H1 (cell line): Measurements from ENCODE around the gene ADCY6. TPM values are rescaled to one million over a fixed set of nuclear protein-coding genes. Genes with fewer than 3 reads are reported as not detected.

Experiments
- CTCF ChIA-PET: fragments of 300-600 bp; sonication (Branson Sonifier 250); formaldehyde crosslinking; loops from one replicate; lab custom pipeline; 2021; ENCODE audit not compliant: partially characterized antibody; lab: Charles Lee
- POLR2A ChIA-PET: fragments of 300-600 bp; sonication (Branson Sonifier 250); formaldehyde crosslinking; loops from one replicate; lab custom pipeline; 2021; ENCODE audit warnings: inconsistent platforms; ENCODE audit not compliant: partially characterized antibody; lab: Charles Lee
- DNase-seq, 2 experiments: peaks; one replicate each; pipeline versions ENCODE4 v3.0.0 to v3.0.0-alpha.2; 2010 to 2022; ENCODE audit warnings: low spot score in 2 of 2, low read depth in 1 of 2, mixed read lengths in 1 of 2
- FAIRE-seq: peaks from 2 replicates; lab custom pipeline; 2011; peaks lifted over from hg19 to GRCh38; lab: Jason Lieb, UNC
- H2AFZ ChIP-seq: 2 replicates; pipeline ENCODE4 v1.8.1; 2012; ENCODE audit warnings: low read length, inconsistent platforms
- H2AK5ac ChIP-seq: 2 replicates; pipeline ENCODE4 v1.6.1; 2013; ENCODE audit warnings: low read depth, low read length
- H2BK120ac ChIP-seq: replicated peaks from 2 replicates; pipeline ENCODE3; 2013; ENCODE audit warnings: low read depth, low read length, inconsistent platforms
- H2BK12ac ChIP-seq: 2 replicates; pipeline ENCODE4 v1.6.1; 2013; ENCODE audit warnings: low read depth, low read length
- H2BK15ac ChIP-seq: 2 replicates; pipeline ENCODE4 v1.6.1; 2013; ENCODE audit warnings: low read length
- H2BK20ac ChIP-seq: 2 replicates; pipeline ENCODE4 v1.6.1; 2013; ENCODE audit warnings: low read length
- H2BK5ac ChIP-seq: 2 replicates; pipeline ENCODE4 v1.6.1; 2013; ENCODE audit warnings: low read depth, low read length
- H3K14ac ChIP-seq: 2 replicates; pipeline ENCODE4 v1.6.1; 2013; ENCODE audit warnings: inconsistent platforms; ENCODE audit not compliant: insufficient read length
- H3K18ac ChIP-seq: 2 replicates; pipeline ENCODE4 v1.6.1; 2013; ENCODE audit warnings: low read length; ENCODE audit errors: extremely low read depth
- H3K23ac ChIP-seq: 2 replicates; pipeline ENCODE4 v1.6.1; 2013; ENCODE audit warnings: inconsistent platforms; ENCODE audit not compliant: insufficient read length
- H3K23me2 ChIP-seq: 2 replicates; pipeline ENCODE4 v1.6.1; 2013; ENCODE audit warnings: low read depth, low read length
- H3K27ac ChIP-seq: 2 replicates; pipeline ENCODE4 v1.6.1; 2011; ENCODE audit warnings: low read depth, low read length, inconsistent platforms
- H3K27me3 ChIP-seq, 4 experiments: replicated peaks in 1 of 4; 1 replicate in 1 of 4; 2 replicates in 3 of 4; pipeline versions ENCODE4 v1.6.1 to v1.8.1; 2011 to 2013; ENCODE audit warnings: low read length in 3 of 4, mild to moderate bottlenecking in 3 of 4, inconsistent platforms in 2 of 4, mixed read lengths in 2 of 4, moderate library complexity in 1 of 4; ENCODE audit not compliant: control insufficient read depth in 3 of 4, insufficient read depth in 3 of 4; ENCODE audit errors: extremely low read depth in 1 of 4
- H3K36me3 ChIP-seq, 4 experiments: 2 replicates each; pipeline versions ENCODE4 v1.6.1 to v1.8.1; 2011 to 2013; ENCODE audit warnings: mild to moderate bottlenecking in 4 of 4, low read length in 3 of 4, moderate library complexity in 2 of 4, control low read depth in 1 of 4, inconsistent platforms in 1 of 4; ENCODE audit not compliant: insufficient read depth in 4 of 4, control insufficient read depth in 2 of 4
- H3K4ac ChIP-seq: replicated peaks from 2 replicates; pipeline ENCODE3; 2013; ENCODE audit warnings: low read length, low read depth, mixed read lengths, inconsistent platforms; ENCODE audit not compliant: insufficient read length
- H3K4me1 ChIP-seq, 4 experiments: replicated peaks in 1 of 4; 1 replicate in 1 of 4; 2 replicates in 3 of 4; pipeline versions ENCODE4 v1.6.1 to v1.8.1; 2011 to 2013; ENCODE audit warnings: low read length in 3 of 4, inconsistent platforms in 2 of 4, mixed read lengths in 1 of 4; ENCODE audit not compliant: insufficient read depth in 4 of 4, control insufficient read depth in 3 of 4
- H3K4me2 ChIP-seq, 2 experiments: 2 replicates each; pipeline versions ENCODE4 v1.6.1 to v1.8.1; 2011 to 2013; ENCODE audit warnings: low read depth in 2 of 2, low read length in 2 of 2, control low read depth in 1 of 2, inconsistent platforms in 1 of 2, mild to moderate bottlenecking in 1 of 2; ENCODE audit not compliant: insufficient read depth in 1 of 2
- H3K4me3 ChIP-seq, 4 experiments: fragments of 200-600, 300-600 bp in 1 of 4; sonication (generic), shearing (Covaris generic), sonication (Bioruptor Twin) in 1 of 4; 2 replicates each; pipeline versions ENCODE4 v1.5.1 to v1.8.1; 2011 to 2016; ENCODE audit warnings: low read length in 4 of 4, low read depth in 3 of 4, control low read depth in 2 of 4, inconsistent platforms in 2 of 4, mild to moderate bottlenecking in 2 of 4, mixed read lengths in 1 of 4, moderate library complexity in 1 of 4; ENCODE audit not compliant: insufficient read depth in 2 of 4; ENCODE audit errors: extremely low read depth in 1 of 4
- H3K56ac ChIP-seq: replicated peaks from 2 replicates; pipeline ENCODE3; 2013; ENCODE audit warnings: low read depth, mild to moderate bottlenecking, mixed read lengths, low read length, inconsistent platforms; ENCODE audit not compliant: insufficient read length
- H3K79me1 ChIP-seq: 2 replicates; pipeline ENCODE4 v1.6.1; 2013; ENCODE audit warnings: low read depth, low read length, control low read depth
- H3K79me2 ChIP-seq, 2 experiments: 2 replicates each; pipeline versions ENCODE4 v1.6.1 to v1.8.1; 2012 to 2013; ENCODE audit warnings: low read length in 2 of 2, mild to moderate bottlenecking in 2 of 2, inconsistent platforms in 1 of 2; ENCODE audit not compliant: insufficient read depth in 2 of 2, control insufficient read depth in 1 of 2
- H3K9ac ChIP-seq, 4 experiments: replicated peaks in 1 of 4; 1 replicate in 1 of 4; 2 replicates in 3 of 4; pipeline versions ENCODE4 v1.6.1 to v1.8.1; 2011 to 2013; ENCODE audit warnings: low read depth in 3 of 4, low read length in 3 of 4, control low read depth in 2 of 4, mild to moderate bottlenecking in 2 of 4, moderate library complexity in 2 of 4, inconsistent platforms in 1 of 4; ENCODE audit errors: extremely low read depth in 1 of 4
- H3K9me3 ChIP-seq, 2 experiments: 2 replicates each; pipeline versions ENCODE4 v1.6.1 to v1.8.1; 2012 to 2013; ENCODE audit warnings: mild to moderate bottlenecking in 2 of 2, moderate library complexity in 2 of 2, control low read depth in 1 of 2, inconsistent platforms in 1 of 2, low read depth in 1 of 2, low read length in 1 of 2, mixed read lengths in 1 of 2; ENCODE audit not compliant: insufficient read depth in 2 of 2
- H4K20me1 ChIP-seq, 2 experiments: replicated peaks in 1 of 2; 2 replicates each; pipeline versions ENCODE3 to v1.8.1; 2011 to 2013; ENCODE audit warnings: inconsistent platforms in 2 of 2, low read length in 2 of 2, mild to moderate bottlenecking in 1 of 2; ENCODE audit not compliant: insufficient read depth in 2 of 2, control insufficient read depth in 1 of 2
- H4K5ac ChIP-seq: 2 replicates; pipeline ENCODE4 v1.6.1; 2013; ENCODE audit warnings: low read length, low read depth, mixed read lengths, inconsistent platforms; ENCODE audit not compliant: insufficient read length
- H4K8ac ChIP-seq: 2 replicates; pipeline ENCODE4 v1.8.0; 2013; ENCODE audit warnings: mild to moderate bottlenecking, moderate library complexity, low read length, inconsistent platforms; ENCODE audit not compliant: insufficient read depth; ENCODE audit errors: extremely low read depth
- H4K91ac ChIP-seq: replicated peaks from 2 replicates; pipeline ENCODE3; 2013; ENCODE audit warnings: low read length, mixed read lengths, inconsistent platforms; ENCODE audit not compliant: insufficient read length
- EZH2 ChIP-seq: fragments of 200-600 bp; sonication (generic); IDR thresholded peaks from 2 replicates; pipeline ENCODE4 v1.7.1; 2012; ENCODE audit warnings: low read depth, mild to moderate bottlenecking, moderate library complexity, low read length, inconsistent platforms; ENCODE audit not compliant: severe bottlenecking
- FOSL1 ChIP-seq: IDR thresholded peaks from 2 replicates; pipeline ENCODE4 v1.6.1; 2011; ENCODE audit warnings: mild to moderate bottlenecking, low read depth, low read length, moderate library complexity; ENCODE audit not compliant: insufficient read depth
- NRF1 ChIP-seq: IDR thresholded peaks from 2 replicates; pipeline ENCODE4 v1.6.1; 2011; ENCODE audit warnings: mild to moderate bottlenecking, low read depth, low read length, improper control_type of control experiment
- RAD21 ChIP-seq, 2 experiments: IDR thresholded peaks in 1 of 2; conservative IDR thresholded peaks in 1 of 2; 2 replicates each; pipeline ENCODE4 v1.6.1; 2011; ENCODE audit warnings: low read depth in 2 of 2, low read length in 2 of 2, improper control_type of control experiment in 1 of 2, inconsistent platforms in 1 of 2, mild to moderate bottlenecking in 1 of 2, moderate library complexity in 1 of 2
- RNF2 ChIP-seq: fragments of 200-900, 300-1000 bp; sonication (generic); IDR thresholded peaks from 2 replicates; pipeline ENCODE4 v1.7.1; 2016; ENCODE audit warnings: borderline replicate concordance, low read depth, mild to moderate bottlenecking, antibody characterized with exemption, low read length; ENCODE audit not compliant: poor library complexity, severe bottlenecking; ENCODE audit errors: missing control alignments
- SAP30 ChIP-seq: fragments of 300-600 bp; sonication (generic); IDR thresholded peaks from 2 replicates; pipeline ENCODE4 v1.7.1; 2012; ENCODE audit warnings: low read length, moderate library complexity, mild to moderate bottlenecking, inconsistent platforms; ENCODE audit not compliant: insufficient read depth, insufficient replicate concordance
- SIN3A ChIP-seq, 2 experiments: IDR thresholded peaks in 1 of 2; conservative IDR thresholded peaks in 1 of 2; 2 replicates each; pipeline ENCODE4 v1.6.1; 2011 to 2012; ENCODE audit warnings: low read length in 2 of 2, improper control_type of control experiment in 1 of 2, low read depth in 1 of 2, mild to moderate bottlenecking in 1 of 2
- SIRT6 ChIP-seq: IDR thresholded peaks from one replicate; pipeline ENCODE4 v1.7.1; 2012; ENCODE audit warnings: low read length, inconsistent platforms
- SP1 ChIP-seq: IDR thresholded peaks from 2 replicates; pipeline ENCODE4 v1.6.1; 2011; ENCODE audit warnings: low read depth, low read length
- WGBS, 2 experiments: shearing (Covaris generic) in 1 of 2; methylation state at CpG; one replicate each; pipeline versions ENCODE4 v1.1.6 to v1.1.7; 2013 to 2015; ENCODE audit warnings: low lambda C conversion rate in 2 of 2, mixed read lengths in 2 of 2, inconsistent platforms in 1 of 2, low coverage in 1 of 2, missing lambda C conversion rate in 1 of 2; ENCODE audit not compliant: insufficient replicate concordance in 2 of 2, insufficient coverage in 1 of 2, insufficient read length in 1 of 2; ENCODE audit errors: extremely low coverage in 1 of 2, missing lambda C conversion rate in 1 of 2; 5-methylcytosine and 5-hydroxymethylcytosine counted together
- polyA plus RNA-seq, 7 experiments: library from polyadenylated mRNA; depleted of rRNA in 3 of 7; stranded (reverse) in 5 of 7; unstranded in 2 of 7; fragments of >200 nt in 5 of 7; fragments of 200-250 nt in 2 of 7; gene quantifications; 1 replicate in 5 of 7; 2 replicates in 1 of 7; 4 replicates in 1 of 7; pipeline versions ENCODE4 v1.2.1 to v1.2.3, GENCODE V29; 2011 to 2013; ENCODE audit warnings: missing spikeins in 2 of 7, mixed read lengths in 2 of 7
- total RNA-seq: library from RNA; stranded (reverse); fragmentation: NEBNext Ultra II Directional; extraction: Animal tissue kit (Norgen Biotek cat#: 25700); gene quantifications from 2 replicates; pipeline ENCODE4 v1.2.1, GENCODE V29; 2021
- TF ChIP-seq, protein P1 (sequence below): IDR thresholded peaks from 2 replicates; pipeline ENCODE4 v1.6.1; 2012; ENCODE audit warnings: low read length, inconsistent platforms

ADCY6 gene
- total and polyA plus RNA-seq, 2 of the 8 experiments (the other 6 are each of a cell fraction or from before 2014, with no cell fraction given) = 11.7 to 17.5 TPM

DNA sequence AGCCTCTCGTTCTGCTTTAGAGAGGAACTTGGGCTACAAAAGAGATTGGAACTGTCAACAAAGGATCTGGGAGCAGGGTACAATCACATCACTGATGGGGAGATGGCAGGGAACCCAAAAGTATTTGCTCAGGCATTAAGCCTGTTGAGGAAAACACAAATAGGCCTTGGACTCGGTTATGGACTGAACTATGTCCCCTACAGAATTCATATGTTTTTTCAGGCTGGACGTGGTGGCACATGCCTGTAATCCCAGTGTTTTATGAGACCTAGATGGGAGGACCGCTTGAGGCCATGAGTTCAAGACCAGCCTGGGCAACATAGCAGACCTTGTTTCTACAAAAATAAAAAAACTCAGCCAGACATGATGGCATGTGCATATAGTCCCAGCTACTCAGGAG lies 49.2 kb upstream of the ADCY6 start:
- Histone ChIP-seq H2AK5ac (no peak overlapping the region), H4K8ac (no peak overlapping the region), H4K5ac (no peak overlapping the region), H3K56ac (no peak overlapping the region), H3K4me3 (no peak overlapping the region), H2BK120ac (no peak overlapping the region), H2BK15ac (no peak overlapping the region), H2BK12ac (no peak overlapping the region), H3K36me3 (peaks cover 34 to 72% (median 60%) of the 10 kb centered on the region in 4 experiments), H3K4me1 (no peaks in the 10 kb centered on the region), H3K79me1 (no peaks in the 10 kb centered on the region), H3K27ac (no peak overlapping the region), H3K14ac (no peak overlapping the region), H3K4ac (no peak overlapping the region), H3K9me3 (no peaks in the 10 kb centered on the region; a peak in 1 of 4 replicates), H3K27me3 (no peaks in the 10 kb centered on the region), H3K4me2 (no peak overlapping the region), H4K20me1 (peaks cover 0 to 4% of the 10 kb centered on the region in 2 experiments), H3K79me2 (no peaks in the 10 kb centered on the region; a peak in 1 of 4 replicates), H2BK5ac (no peak overlapping the region), H2AFZ (no peak overlapping the region), H3K23ac (no peak overlapping the region), H3K18ac (no peak overlapping the region), H3K9ac (no peak overlapping the region), H2BK20ac (no peak overlapping the region), H3K23me2 (no peaks in the 10 kb centered on the region), H4K91ac (no peak overlapping the region)
- ChIA-PET CTCF (interaction anchor here (0.7 to 1.3 kb wide), 7 partner anchors 9 to 114 kb away, joined by 3 to 4 read pairs (median 3); no protein-coding TSS in a partner anchor), POLR2A (interaction anchor here (0.8 to 2.7 kb wide), 4 partner anchors 9 to 14 kb away, joined by 3 to 11 read pairs (median 5); partner anchors contain the start of gene DDX23)
- TF ChIP-seq SIRT6 (no peak), RNF2 (no peak), SAP30 (no peak), SP1 (no peak), SIN3A (conservative IDR thresholded peaks at IDR 0.05 in 1 of 2, IDR thresholded peaks at IDR 0.05 in 1 of 2; ENCODE audit: low read depth in 1 of 2, low read length in 2 of 2) (no peak), EZH2 (no peak), NRF1 (no peak), FOSL1 (no peak), RAD21 (IDR thresholded peaks at IDR 0.05 in 1 of 2, conservative IDR thresholded peaks at IDR 0.05 in 1 of 2; ENCODE audit: low read depth in 2 of 2, low read length in 2 of 2) (no peak)
- TF ChIP-seq, protein P1, sequence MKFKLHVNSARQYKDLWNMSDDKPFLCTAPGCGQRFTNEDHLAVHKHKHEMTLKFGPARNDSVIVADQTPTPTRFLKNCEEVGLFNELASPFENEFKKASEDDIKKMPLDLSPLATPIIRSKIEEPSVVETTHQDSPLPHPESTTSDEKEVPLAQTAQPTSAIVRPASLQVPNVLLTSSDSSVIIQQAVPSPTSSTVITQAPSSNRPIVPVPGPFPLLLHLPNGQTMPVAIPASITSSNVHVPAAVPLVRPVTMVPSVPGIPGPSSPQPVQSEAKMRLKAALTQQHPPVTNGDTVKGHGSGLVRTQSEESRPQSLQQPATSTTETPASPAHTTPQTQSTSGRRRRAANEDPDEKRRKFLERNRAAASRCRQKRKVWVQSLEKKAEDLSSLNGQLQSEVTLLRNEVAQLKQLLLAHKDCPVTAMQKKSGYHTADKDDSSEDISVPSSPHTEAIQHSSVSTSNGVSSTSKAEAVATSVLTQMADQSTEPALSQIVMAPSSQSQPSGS = no peak
- WGBS, 2 experiments = 83% methylated on average over 4 of the region's 4 CpGs; no CpG with 5 or more reads in 1 of the 2 experiments
- FAIRE-seq (no peak), DNase-seq (no peak)
